Stomach smooth muscle (tissue), 2 donors: Measurements from ENCODE around the gene JAZF1.

Experiments used
- H3K27ac ChIP-seq: one replicate; pipeline ENCODE4 v1.7.0; 2013; ENCODE audit warnings: mild to moderate bottlenecking, low read length, inconsistent platforms
- H3K27me3 ChIP-seq, 2 donors: one replicate each; pipeline ENCODE4 v1.7.0; 2013; ENCODE audit warnings: low read length in 2 of 2; ENCODE audit not compliant: insufficient read depth in 2 of 2, control insufficient read depth in 1 of 2
- H3K36me3 ChIP-seq, 2 donors: one replicate each; pipeline ENCODE4 v1.7.0; 2013; ENCODE audit warnings: low read length in 2 of 2; ENCODE audit not compliant: control insufficient read depth in 2 of 2, insufficient read depth in 2 of 2
- H3K4me1 ChIP-seq: one replicate; pipeline ENCODE4 v1.7.0; 2013; ENCODE audit warnings: low read length; ENCODE audit not compliant: control insufficient read depth, insufficient read depth
- H3K4me3 ChIP-seq, 2 donors: one replicate each; pipeline ENCODE4 v1.7.0; 2013; ENCODE audit warnings: low read length in 2 of 2
- H3K9ac ChIP-seq, 2 donors: one replicate each; pipeline ENCODE4 v1.7.0; 2013; ENCODE audit warnings: low read length in 2 of 2, mild to moderate bottlenecking in 1 of 2
- H3K9me3 ChIP-seq, 2 donors: one replicate each; pipeline ENCODE4 v1.7.0; 2013; ENCODE audit warnings: low read length in 2 of 2; ENCODE audit not compliant: control insufficient read depth in 2 of 2
- donor health status: healthy.
- donor health status: Pancreatic carcinoma.

Gene JAZF1

GRCh38 chr7:27840313-27840712 lies 340.3 kb downstream of the JAZF1 start:
- Histone ChIP-seq H3K27ac (no peak overlapping the region), H3K36me3 (peaks cover 7 to 11% of the 10 kb centered on the region in 2 donors), H3K4me3 (no peak overlapping the region), H3K4me1 (peaks cover 2% of the 10 kb centered on the region), H3K9me3 (no peaks in the 10 kb centered on the region), H3K9ac (no peak overlapping the region), H3K27me3 (no peaks in the 10 kb centered on the region)

GRCh38 chr7:27839099-27839498 lies 341.5 kb downstream of the JAZF1 start:
- H3K27me3 ChIP-seq, result no peaks in the 10 kb centered on the region
- H3K4me1 ChIP-seq, result peaks cover 8% of the 10 kb centered on the region
- no peaks in the 10 kb centered on the region for H3K9me3 ChIP-seq
- H3K36me3 ChIP-seq, result peaks cover 7 to 15% of the 10 kb centered on the region in 2 donors
- H3K4me3 ChIP-seq, result no peak overlapping the region
- H3K9ac ChIP-seq, result no peak overlapping the region
- no peak overlapping the region for H3K27ac ChIP-seq

GRCh38 chr7:27836536-27836935 lies 344.1 kb downstream of the JAZF1 start:
- H3K9ac ChIP-seq, result no peak overlapping the region
- no peak overlapping the region for H3K4me3 ChIP-seq
- peaks cover 12 to 15% of the 10 kb centered on the region in 2 donors for H3K36me3 ChIP-seq
- no peaks in the 10 kb centered on the region for H3K9me3 ChIP-seq
- peaks cover 9% of the 10 kb centered on the region for H3K4me1 ChIP-seq
- no peak overlapping the region for H3K27ac ChIP-seq
- no peaks in the 10 kb centered on the region for H3K27me3 ChIP-seq

GRCh38 chr7:27835376-27835775 lies 345.2 kb downstream of the JAZF1 start:
- H3K9ac ChIP-seq, result no peak overlapping the region
- no peak overlapping the region for H3K4me3 ChIP-seq
- no peaks in the 10 kb centered on the region for H3K9me3 ChIP-seq
- H3K27me3 ChIP-seq, result no peaks in the 10 kb centered on the region
- H3K27ac ChIP-seq, result no peak overlapping the region
- H3K36me3 ChIP-seq, result peaks cover 8 to 10% of the 10 kb centered on the region in 2 donors
- peaks cover 9% of the 10 kb centered on the region for H3K4me1 ChIP-seq

- Histone ChIP-seq H3K27ac (peak overlapping the region; percentile 12), H3K4me3 (no peak overlapping the region), H3K9ac (no peak overlapping the region), H3K4me1 (peaks cover 9% of the 10 kb centered on the region), H3K36me3 (peaks cover 7 to 8% of the 10 kb centered on the region in 2 donors), H3K27me3 (no peaks in the 10 kb centered on the region), H3K9me3 (no peaks in the 10 kb centered on the region)
Observed at GRCh38 chr7:27834179-27834921, 346.2 kb downstream of the JAZF1 start.

GRCh38 chr7:27826357-27826756 lies 354.2 kb downstream of the JAZF1 start:
- peaks cover 3 to 4% of the 10 kb centered on the region in 2 donors for H3K36me3 ChIP-seq
- no peaks in the 10 kb centered on the region for H3K27me3 ChIP-seq
- no peak overlapping the region for H3K27ac ChIP-seq
- H3K4me1 ChIP-seq, result no peaks in the 10 kb centered on the region
- H3K9ac ChIP-seq, result no peak overlapping the region
- H3K4me3 ChIP-seq, result no peak overlapping the region
- no peaks in the 10 kb centered on the region for H3K9me3 ChIP-seq

GRCh38 chr7:27825891-27826290 lies 354.7 kb downstream of the JAZF1 start:
- no peak overlapping the region for H3K4me3 ChIP-seq
- H3K27me3 ChIP-seq, result no peaks in the 10 kb centered on the region
- H3K9me3 ChIP-seq, result no peaks in the 10 kb centered on the region
- no peaks in the 10 kb centered on the region for H3K4me1 ChIP-seq
- no peak overlapping the region for H3K9ac ChIP-seq
- H3K36me3 ChIP-seq, result peaks cover 3 to 4% of the 10 kb centered on the region in 2 donors
- no peak overlapping the region for H3K27ac ChIP-seq

GRCh38 chr7:27822245-27822644 lies 358.4 kb downstream of the JAZF1 start:
- Histone ChIP-seq H3K4me3 (no peak overlapping the region), H3K4me1 (no peaks in the 10 kb centered on the region), H3K9ac (no peak overlapping the region), H3K27me3 (no peaks in the 10 kb centered on the region), H3K27ac (no peak overlapping the region), H3K36me3 (peaks cover 3 to 9% of the 10 kb centered on the region in 2 donors), H3K9me3 (no peaks in the 10 kb centered on the region)

- H3K9ac ChIP-seq, result no peak overlapping the region
- H3K9me3 ChIP-seq, result no peaks in the 10 kb centered on the region
- H3K27ac ChIP-seq, result no peak overlapping the region
- H3K27me3 ChIP-seq, result no peaks in the 10 kb centered on the region
- H3K4me1 ChIP-seq, result no peaks in the 10 kb centered on the region
- H3K4me3 ChIP-seq, result no peak overlapping the region
- H3K36me3 ChIP-seq, result peaks cover 3 to 13% of the 10 kb centered on the region in 2 donors
Observed at GRCh38 chr7:27812706-27813105, 367.9 kb downstream of the JAZF1 start.

GRCh38 chr7:27810186-27810585 lies 370.4 kb downstream of the JAZF1 start:
- Histone ChIP-seq H3K9ac (no peak overlapping the region), H3K27ac (no peak overlapping the region), H3K9me3 (no peaks in the 10 kb centered on the region), H3K4me3 (no peak overlapping the region), H3K36me3 (peaks cover 3 to 6% of the 10 kb centered on the region in 2 donors), H3K27me3 (no peaks in the 10 kb centered on the region), H3K4me1 (no peaks in the 10 kb centered on the region)

GRCh38 chr7:27808626-27809025 lies 372.0 kb downstream of the JAZF1 start:
- peaks cover 3 to 6% of the 10 kb centered on the region in 2 donors for H3K36me3 ChIP-seq
- no peaks in the 10 kb centered on the region for H3K4me1 ChIP-seq
- no peak overlapping the region for H3K4me3 ChIP-seq
- H3K9ac ChIP-seq, result no peak overlapping the region
- H3K27me3 ChIP-seq, result no peaks in the 10 kb centered on the region
- H3K27ac ChIP-seq, result no peak overlapping the region
- H3K9me3 ChIP-seq, result no peaks in the 10 kb centered on the region
